Measurements from ENCODE around the gene SRPK2.

- no peak for TF ChIP-seq POLR2A (IDR thresholded peaks at IDR 0.05; ENCODE audit: low read depth, low read length)
- no peak for TF ChIP-seq TAF1 (IDR thresholded peaks at IDR 0.05; ENCODE audit: low read depth, low read length)
- no peak for TF ChIP-seq POLR2AphosphoS5 (IDR thresholded peaks at IDR 0.05; ENCODE audit: low read depth, low read length)
- no peak for TF ChIP-seq SPI1 (IDR thresholded peaks at IDR 0.05; ENCODE audit: low read depth, low read length)
- no peak for TF ChIP-seq PAX5 (IDR thresholded peaks at IDR 0.05; ENCODE audit: insufficient read depth, low read length, severe bottlenecking)
- no peak for TF ChIP-seq POU2F2 (IDR thresholded peaks at IDR 0.05; ENCODE audit: low read depth, low read length)
These were observed 224.0 kb downstream of the SRPK2 start for GRCh38 chr7:105164751-105165150.
